GM23248 (cell line): Measurements from ENCODE around the gene NAA10.

Experiments
- EZH2 ChIP-seq: fragments of 200-600 bp; sonication (generic); IDR thresholded peaks from 2 replicates; pipeline ENCODE4 v1.6.1; 2018; ENCODE audit warnings: antibody characterized with exemption, mild to moderate bottlenecking; ENCODE audit not compliant: insufficient read depth, poor library complexity, severe bottlenecking
- EZH2phosphoT487 ChIP-seq: fragments of 200-600 bp; sonication (generic); IDR thresholded peaks from 2 replicates; pipeline ENCODE4 v1.6.1; 2018; ENCODE audit warnings: antibody characterized with exemption, moderate library complexity, mild to moderate bottlenecking, low read depth; ENCODE audit not compliant: insufficient read depth

DNA sequence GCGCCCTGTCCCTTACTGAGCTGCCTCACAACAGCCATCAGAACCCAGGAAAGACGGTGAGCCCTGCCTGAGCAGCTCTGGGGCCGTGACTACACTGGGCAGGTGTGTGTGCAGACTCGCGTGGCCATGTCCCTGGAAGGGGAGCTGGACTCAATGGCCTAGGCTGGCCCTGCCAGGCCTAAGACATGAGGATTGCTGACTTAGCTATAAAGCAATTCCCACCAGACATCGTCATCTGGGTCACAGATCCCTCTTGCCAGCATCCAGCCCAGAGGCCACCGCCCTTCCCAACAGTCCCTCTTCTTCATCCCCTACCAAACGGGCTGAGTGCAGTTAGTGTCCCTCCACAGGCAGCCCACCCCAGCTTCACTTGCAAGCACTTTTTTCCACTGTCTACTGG lies 3.7 kb downstream of the NAA10 start:
- TF ChIP-seq EZH2 = no peak
- no peak for TF ChIP-seq EZH2phosphoT487
